ENCODE data around the gene ABLIM1. TPM values are rescaled to one million over a fixed set of nuclear protein-coding genes. Genes with fewer than 3 reads are reported as not detected.

Gene ABLIM1
- total RNA-seq, 1 donor from 2014 or later: 70.0 TPM

GRCh38 chr10:114647545-114648138, 10.4 kb downstream of the ABLIM1 start:
- Histone ChIP-seq H3K36me3 (ENCODE audit: insufficient read depth, low read length) (no peaks in the 10 kb centered on the region), H2AFZ (ENCODE audit: low read depth, low read length) (no peak overlapping the region), H3K4me2 (ENCODE audit: low read length) (peak overlapping the region; percentile 45), H3K79me2 (ENCODE audit: insufficient read depth, low read length) (no peaks in the 10 kb centered on the region), H3K9ac (ENCODE audit: low read length) (peak overlapping the region; percentile 35), H3K4me1 (ENCODE audit: insufficient read depth, low read length) (peaks cover 18% of the 10 kb centered on the region), H3K4me3 (ENCODE audit: insufficient read depth, low read depth, low read length) (no peak overlapping the region), H3K27me3 (ENCODE audit: insufficient read depth, low read length) (peaks cover 4% of the 10 kb centered on the region), H4K20me1 (ENCODE audit: insufficient read depth, low read length) (no peaks in the 10 kb centered on the region), H3K9me3 (ENCODE audit: insufficient read depth, low read depth, low read length) (no peaks in the 10 kb centered on the region), H3K27ac (ENCODE audit: low read depth, low read length) (peak overlapping the region; percentile 44)
- Mint-ChIP-seq H3K27me3 (ENCODE audit: low read depth, unreplicated experiment) (no peaks in the 10 kb centered on the region), H3K4me1 (ENCODE audit: low read depth, unreplicated experiment) (peaks cover 31% of the 10 kb centered on the region), H3K27ac (ENCODE audit: unreplicated experiment) (peak overlapping the region; percentile 37), H3K36me3 (ENCODE audit: low read depth, unreplicated experiment) (no peaks in the 10 kb centered on the region), H3K4me3 (ENCODE audit: unreplicated experiment) (no peak overlapping the region), H3K9me3 (ENCODE audit: unreplicated experiment) (no peaks in the 10 kb centered on the region)
- FAIRE-seq: no peak
- peak; percentile 62 for DNase-seq (ENCODE audit: low read depth)
- TF ChIP-seq CTCF (IDR thresholded peaks at IDR 0.05; ENCODE audit: insufficient read depth, low read depth, low read length): no peak
- no peak for TF ChIP-seq EZH2 (IDR thresholded peaks at IDR 0.05; ENCODE audit: insufficient read depth, low read length)

GRCh38 chr10:114646426-114646825, 11.6 kb downstream of the ABLIM1 start:
- Mint-ChIP-seq H3K27me3 (ENCODE audit: low read depth, unreplicated experiment) (no peaks in the 10 kb centered on the region), H3K27ac (ENCODE audit: unreplicated experiment) (no peak overlapping the region), H3K4me3 (ENCODE audit: unreplicated experiment) (no peak overlapping the region), H3K4me1 (ENCODE audit: low read depth, unreplicated experiment) (peaks cover 31% of the 10 kb centered on the region), H3K36me3 (ENCODE audit: low read depth, unreplicated experiment) (no peaks in the 10 kb centered on the region), H3K9me3 (ENCODE audit: unreplicated experiment) (no peaks in the 10 kb centered on the region)
- peaks cover 6% of the 10 kb centered on the region for H3K27me3 ChIP-seq (ENCODE audit: insufficient read depth, low read length)
- FAIRE-seq: no peak
- no peaks in the 10 kb centered on the region for H3K36me3 ChIP-seq (ENCODE audit: insufficient read depth, low read length)
- no peak overlapping the region for H3K4me2 ChIP-seq (ENCODE audit: low read length)
- H2AFZ ChIP-seq (ENCODE audit: low read depth, low read length): no peak overlapping the region
- no peaks in the 10 kb centered on the region for H3K9me3 ChIP-seq (ENCODE audit: insufficient read depth, low read depth, low read length)
- no peak overlapping the region for H3K27ac ChIP-seq (ENCODE audit: low read depth, low read length)
- DNase-seq (ENCODE audit: low read depth): no peak
- TF ChIP-seq EZH2 (IDR thresholded peaks at IDR 0.05; ENCODE audit: insufficient read depth, low read length) (no peak), CTCF (IDR thresholded peaks at IDR 0.05; ENCODE audit: insufficient read depth, low read depth, low read length) (no peak)
- no peaks in the 10 kb centered on the region for H3K79me2 ChIP-seq (ENCODE audit: insufficient read depth, low read length)
- no peaks in the 10 kb centered on the region for H4K20me1 ChIP-seq (ENCODE audit: insufficient read depth, low read length)
- H3K4me1 ChIP-seq (ENCODE audit: insufficient read depth, low read length): peaks cover 18% of the 10 kb centered on the region
- no peak overlapping the region for H3K4me3 ChIP-seq (ENCODE audit: insufficient read depth, low read depth, low read length)
- no peak overlapping the region for H3K9ac ChIP-seq (ENCODE audit: low read length)

- Histone ChIP-seq H3K27me3 (ENCODE audit: insufficient read depth, low read length) (peaks cover 6% of the 10 kb centered on the region), H3K27ac (ENCODE audit: low read depth, low read length) (no peak overlapping the region), H3K36me3 (ENCODE audit: insufficient read depth, low read length) (no peaks in the 10 kb centered on the region), H2AFZ (ENCODE audit: low read depth, low read length) (no peak overlapping the region), H3K4me3 (ENCODE audit: insufficient read depth, low read depth, low read length) (no peak overlapping the region), H3K4me1 (ENCODE audit: insufficient read depth, low read length) (peaks cover 18% of the 10 kb centered on the region), H3K4me2 (ENCODE audit: low read length) (no peak overlapping the region), H3K79me2 (ENCODE audit: insufficient read depth, low read length) (no peaks in the 10 kb centered on the region), H3K9me3 (ENCODE audit: insufficient read depth, low read depth, low read length) (no peaks in the 10 kb centered on the region), H4K20me1 (ENCODE audit: insufficient read depth, low read length) (no peaks in the 10 kb centered on the region), H3K9ac (ENCODE audit: low read length) (no peak overlapping the region)
- H3K27ac Mint-ChIP-seq (ENCODE audit: unreplicated experiment): no peak overlapping the region
- DNase-seq (ENCODE audit: low read depth) (no peak), FAIRE-seq (no peak)
- peaks cover 31% of the 10 kb centered on the region for H3K4me1 Mint-ChIP-seq (ENCODE audit: low read depth, unreplicated experiment)
- no peak for TF ChIP-seq EZH2 (IDR thresholded peaks at IDR 0.05; ENCODE audit: insufficient read depth, low read length)
- no peaks in the 10 kb centered on the region for H3K27me3 Mint-ChIP-seq (ENCODE audit: low read depth, unreplicated experiment)
- H3K4me3 Mint-ChIP-seq (ENCODE audit: unreplicated experiment): no peak overlapping the region
- no peaks in the 10 kb centered on the region for H3K9me3 Mint-ChIP-seq (ENCODE audit: unreplicated experiment)
- no peaks in the 10 kb centered on the region for H3K36me3 Mint-ChIP-seq (ENCODE audit: low read depth, unreplicated experiment)
These were observed 12.4 kb downstream of the ABLIM1 start for GRCh38 chr10:114645706-114646105.
